DLD1 (cell line): ENCODE data around the gene PLXNA1.

Source experiments
- in situ Hi-C: cut with HindIII; loops from 2 replicates; pipeline ENCODE4 v1.10.0; 2017; ENCODE audit warnings: low sequenced_read_pairs

The PLXNA1 gene

GRCh38 chr3:126964950-126965349 lies 18.0 kb upstream of the PLXNA1 start:
- in situ Hi-C loops: no loop called here

- in situ Hi-C loops: no loop called here
These were observed 17.3 kb upstream of the PLXNA1 start for GRCh38 chr3:126965526-126966080.

- in situ Hi-C loops: no loop called here
These were observed 15.5 kb upstream of the PLXNA1 start for GRCh38 chr3:126967386-126967785.

- in situ Hi-C loops: no loop called here
These were observed 14.2 kb upstream of the PLXNA1 start for GRCh38 chr3:126968391-126969390.

GRCh38 chr3:126969586-126969985 lies 13.3 kb upstream of the PLXNA1 start:
- in situ Hi-C loops: no loop called here

GRCh38 chr3:126970101-126970500 lies 12.8 kb upstream of the PLXNA1 start:
- in situ Hi-C loops: no loop called here

GRCh38 chr3:126970921-126971320 lies 12.0 kb upstream of the PLXNA1 start:
- in situ Hi-C loops: no loop called here

- in situ Hi-C loops: no loop called here
These were observed 11.0 kb upstream of the PLXNA1 start for GRCh38 chr3:126971891-126972351.

GRCh38 chr3:126972866-126973265 lies 10.0 kb upstream of the PLXNA1 start:
- in situ Hi-C loops: no loop called here

GRCh38 chr3:126973814-126974213 lies 9.1 kb upstream of the PLXNA1 start:
- in situ Hi-C loops: no loop called here

- in situ Hi-C loops: no loop called here
These were observed 8.2 kb upstream of the PLXNA1 start for GRCh38 chr3:126974756-126975155.

- in situ Hi-C loops: no loop called here
These were observed 6.0 kb upstream of the PLXNA1 start for GRCh38 chr3:126976906-126977305.

- in situ Hi-C loops: no loop called here
These were observed 5.1 kb upstream of the PLXNA1 start for GRCh38 chr3:126977821-126978220.

GRCh38 chr3:126978291-126978690 lies 4.6 kb upstream of the PLXNA1 start:
- in situ Hi-C loops: no loop called here

- in situ Hi-C loops: no loop called here
These were observed 3.8 kb upstream of the PLXNA1 start for GRCh38 chr3:126979046-126979628.

GRCh38 chr3:126980266-126980811 lies 2.6 kb upstream of the PLXNA1 start:
- in situ Hi-C loops: no loop called here

- in situ Hi-C loops: no loop called here
These were observed 817 bp upstream of the PLXNA1 start for GRCh38 chr3:126982126-126982470.

GRCh38 chr3:126983276-126983652 lies 349 bp downstream of the PLXNA1 start:
- in situ Hi-C loops: no loop called here

- in situ Hi-C loops: no loop called here
These were observed 907 bp downstream of the PLXNA1 start for GRCh38 chr3:126983653-126984390.

- in situ Hi-C loops: no loop called here
These were observed 1.6 kb downstream of the PLXNA1 start for GRCh38 chr3:126984391-126985131.
